ENCODE results near the gene IPO13.

Gene IPO13

DNA sequence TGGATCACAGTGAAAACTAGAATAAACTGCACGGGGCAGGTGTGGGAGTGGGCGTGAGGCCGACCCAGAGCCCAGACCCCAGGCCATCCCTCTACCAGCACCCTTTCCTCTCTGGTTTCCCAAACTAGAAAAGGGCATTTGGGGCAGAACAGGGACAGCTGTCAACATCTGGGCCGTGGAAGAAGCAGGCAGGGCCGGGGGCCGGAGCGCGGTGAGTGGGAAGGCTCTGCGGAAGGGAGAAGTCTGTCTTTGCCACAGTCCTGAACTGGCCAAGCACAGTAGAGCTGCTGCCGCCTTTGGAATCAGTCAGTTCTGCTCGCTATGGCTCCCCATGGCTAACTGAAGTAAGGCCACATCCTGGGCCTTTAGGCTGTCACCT lies 51.2 kb downstream of the IPO13 start:
- Histone ChIP-seq H3K9me3 (no peaks in the 10 kb centered on the region), H3K36me3 (no peaks in the 10 kb centered on the region)

DNA sequence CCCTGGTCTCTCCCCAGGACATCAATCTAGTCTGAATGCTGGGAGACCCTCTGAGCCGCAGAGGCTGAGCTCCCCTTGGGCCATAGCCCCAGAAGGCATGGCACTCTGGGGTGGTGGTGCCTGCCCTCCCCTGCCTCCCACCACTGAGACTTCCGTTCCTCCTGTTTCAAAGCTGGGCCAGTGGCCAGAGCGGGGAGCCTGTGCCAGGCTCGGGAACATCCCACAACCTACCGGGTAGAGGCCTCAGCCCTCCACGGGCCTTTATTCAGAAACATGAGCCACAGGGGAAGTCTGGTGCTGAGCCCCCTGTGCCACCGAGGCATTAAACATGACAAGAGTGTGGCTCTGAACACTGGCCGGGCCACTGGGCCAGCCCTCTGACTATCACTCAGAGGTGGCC lies 52.7 kb downstream of the IPO13 start:
- Histone ChIP-seq H3K4me3 (ENCODE audit: low read depth in 1 of 2, low read length in 1 of 2) (no peak overlapping the region), H3K9me3 (no peaks in the 10 kb centered on the region), H3K4me1 (ENCODE audit: control insufficient read depth in 1 of 2, insufficient read depth in 1 of 2, low read depth in 1 of 2, low read length in 1 of 2) (no peaks in the 10 kb centered on the region), H3K27ac (no peak overlapping the region), H3K36me3 (no peaks in the 10 kb centered on the region), H3K27me3 (no peaks in the 10 kb centered on the region)
- TF ChIP-seq, protein P1, sequence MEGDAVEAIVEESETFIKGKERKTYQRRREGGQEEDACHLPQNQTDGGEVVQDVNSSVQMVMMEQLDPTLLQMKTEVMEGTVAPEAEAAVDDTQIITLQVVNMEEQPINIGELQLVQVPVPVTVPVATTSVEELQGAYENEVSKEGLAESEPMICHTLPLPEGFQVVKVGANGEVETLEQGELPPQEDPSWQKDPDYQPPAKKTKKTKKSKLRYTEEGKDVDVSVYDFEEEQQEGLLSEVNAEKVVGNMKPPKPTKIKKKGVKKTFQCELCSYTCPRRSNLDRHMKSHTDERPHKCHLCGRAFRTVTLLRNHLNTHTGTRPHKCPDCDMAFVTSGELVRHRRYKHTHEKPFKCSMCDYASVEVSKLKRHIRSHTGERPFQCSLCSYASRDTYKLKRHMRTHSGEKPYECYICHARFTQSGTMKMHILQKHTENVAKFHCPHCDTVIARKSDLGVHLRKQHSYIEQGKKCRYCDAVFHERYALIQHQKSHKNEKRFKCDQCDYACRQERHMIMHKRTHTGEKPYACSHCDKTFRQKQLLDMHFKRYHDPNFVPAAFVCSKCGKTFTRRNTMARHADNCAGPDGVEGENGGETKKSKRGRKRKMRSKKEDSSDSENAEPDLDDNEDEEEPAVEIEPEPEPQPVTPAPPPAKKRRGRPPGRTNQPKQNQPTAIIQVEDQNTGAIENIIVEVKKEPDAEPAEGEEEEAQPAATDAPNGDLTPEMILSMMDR (IDR thresholded peaks at IDR 0.05): no peak

More for the DNA sequence above, 51.2 kb downstream of the IPO13 start:
- TF ChIP-seq, protein P1 (IDR thresholded peaks at IDR 0.05): no peak
- Histone ChIP-seq H3K27ac (no peak overlapping the region), H3K27me3 (no peaks in the 10 kb centered on the region), H3K4me3 (ENCODE audit: low read depth in 1 of 2, low read length in 1 of 2) (no peak overlapping the region), H3K4me1 (ENCODE audit: control insufficient read depth in 1 of 2, insufficient read depth in 1 of 2, low read depth in 1 of 2, low read length in 1 of 2) (no peaks in the 10 kb centered on the region)

- Histone ChIP-seq H3K9me3 (no peaks in the 10 kb centered on the region), H3K4me1 (ENCODE audit: control insufficient read depth in 1 of 2, insufficient read depth in 1 of 2, low read depth in 1 of 2, low read length in 1 of 2) (no peaks in the 10 kb centered on the region), H3K36me3 (no peaks in the 10 kb centered on the region), H3K27ac (no peak overlapping the region), H3K27me3 (no peaks in the 10 kb centered on the region), H3K4me3 (ENCODE audit: low read depth in 1 of 2, low read length in 1 of 2) (no peak overlapping the region)
- TF ChIP-seq, protein P1 (IDR thresholded peaks at IDR 0.05): no peak
Observed at GRCh38 chr1:44000122-44000665, 53.4 kb downstream of the IPO13 start.

GRCh38 chr1:44002165-44002564 lies 55.4 kb downstream of the IPO13 start:
- H3K36me3 ChIP-seq: no peaks in the 10 kb centered on the region
- no peak overlapping the region for H3K4me3 ChIP-seq (ENCODE audit: low read depth in 1 of 2, low read length in 1 of 2)
- TF ChIP-seq, protein P1 (IDR thresholded peaks at IDR 0.05): no peak
- H3K9me3 ChIP-seq: no peaks in the 10 kb centered on the region
- H3K27ac ChIP-seq: no peak overlapping the region
- H3K27me3 ChIP-seq: no peaks in the 10 kb centered on the region
- H3K4me1 ChIP-seq (ENCODE audit: control insufficient read depth in 1 of 2, insufficient read depth in 1 of 2, low read depth in 1 of 2, low read length in 1 of 2): no peaks in the 10 kb centered on the region

DNA sequence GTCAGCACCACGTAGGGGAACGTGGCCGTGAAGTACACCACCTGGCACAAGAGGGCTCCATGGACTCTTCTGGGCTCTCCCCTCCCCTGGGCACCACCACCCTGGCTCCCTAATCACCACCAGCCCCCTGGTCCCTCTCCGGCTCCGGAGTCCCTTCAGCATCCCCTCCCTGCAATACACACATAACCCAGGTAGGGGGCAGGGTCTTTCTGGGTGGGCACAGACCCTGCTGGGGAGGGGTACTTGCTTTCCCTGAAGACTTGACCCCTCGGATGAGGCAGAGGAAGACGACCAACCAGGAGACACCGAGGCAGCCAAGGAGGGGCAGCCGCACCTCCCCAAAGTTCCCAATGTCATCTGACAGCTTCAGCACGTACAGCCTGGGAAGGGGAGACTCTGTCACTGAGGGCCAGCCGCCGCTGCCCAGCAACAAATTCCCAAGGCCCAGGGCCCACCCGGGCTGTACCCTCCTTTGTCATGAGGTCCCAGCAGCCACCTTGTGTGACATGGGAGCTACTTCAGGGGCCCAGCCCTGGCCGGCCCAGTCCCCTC lies 55.9 kb downstream of the IPO13 start:
- Histone ChIP-seq H3K9me3 (no peaks in the 10 kb centered on the region), H3K4me3 (ENCODE audit: low read depth in 1 of 2, low read length in 1 of 2) (no peak overlapping the region), H3K27ac (no peak overlapping the region), H3K36me3 (no peaks in the 10 kb centered on the region), H3K4me1 (ENCODE audit: control insufficient read depth in 1 of 2, insufficient read depth in 1 of 2, low read depth in 1 of 2, low read length in 1 of 2) (no peaks in the 10 kb centered on the region), H3K27me3 (no peaks in the 10 kb centered on the region)
- TF ChIP-seq, protein P1 (IDR thresholded peaks at IDR 0.05): no peak

Data from neutrophil (primary cell).